HEK293T (cell line): ENCODE measurements around the gene UPF3B.
"Not testable (repeated sequence)": the region's sequence is repeated elsewhere in the genome, so short reads cannot be mapped to it uniquely, and the experiment has no call there.

Source experiments
- CTCF ChIA-PET: fragments of 350-600 bp; formaldehyde crosslinking; extraction: SDS; loops from one replicate; lab custom pipeline; 2021; ENCODE audit warnings: antibody characterized with exemption, inconsistent platforms; lab: Yijun Ruan, JAX
- POLR2A ChIA-PET: fragments of 350-600 bp; formaldehyde crosslinking; extraction: SDS; loops from one replicate; lab custom pipeline; 2020; ENCODE audit warnings: antibody characterized with exemption, inconsistent platforms; lab: Yijun Ruan, JAX
- DNase-seq: peaks from one replicate; pipeline ENCODE4 v3.0.0; 2012; ENCODE audit warnings: mixed read lengths; ENCODE audit errors: extremely low spot score
- ARNT ChIP-seq: fragments of 450-650 bp; IDR thresholded peaks from 2 replicates; pipeline ENCODE4 v1.6.1; 2017; ENCODE audit warnings: mild to moderate bottlenecking
- BHLHE40 ChIP-seq: fragments of 450-650 bp; IDR thresholded peaks from 2 replicates; pipeline ENCODE4 v1.6.1; 2016; ENCODE audit warnings: mild to moderate bottlenecking, moderate library complexity, borderline replicate concordance
- CTBP1 ChIP-seq: fragments of 450-650 bp; IDR thresholded peaks from 2 replicates; pipeline ENCODE4 v1.6.1; 2016; ENCODE audit warnings: borderline replicate concordance
- ELF4 ChIP-seq: fragments of 450-650 bp; IDR thresholded peaks from 2 replicates; pipeline ENCODE4 v1.6.1; 2017; ENCODE audit warnings: antibody characterized with exemption
- FOXA1 ChIP-seq: fragments of 450-650 bp; IDR thresholded peaks from 2 replicates; pipeline ENCODE4 v1.6.1; 2016; ENCODE audit warnings: mild to moderate bottlenecking
- FOXK2 ChIP-seq: fragments of 450-650 bp; IDR thresholded peaks from 2 replicates; pipeline ENCODE4 v1.6.1; 2016; ENCODE audit warnings: mild to moderate bottlenecking
- FOXM1 ChIP-seq: fragments of 450-650 bp; IDR thresholded peaks from 2 replicates; pipeline ENCODE4 v1.6.1; 2017; ENCODE audit warnings: mild to moderate bottlenecking, borderline replicate concordance
- HDGF ChIP-seq: fragments of 450-650 bp; IDR thresholded peaks from 2 replicates; pipeline ENCODE4 v1.6.1; 2017; ENCODE audit warnings: antibody characterized with exemption, borderline replicate concordance
- L3MBTL2 ChIP-seq: fragments of 450-650 bp; conservative IDR thresholded peaks from 2 replicates; pipeline ENCODE4 v1.6.1; 2016; ENCODE audit warnings: mild to moderate bottlenecking
- LEF1 ChIP-seq: fragments of 450-650 bp; IDR thresholded peaks from 2 replicates; pipeline ENCODE4 v1.6.1; 2017; ENCODE audit warnings: mild to moderate bottlenecking, borderline replicate concordance
- NFRKB ChIP-seq: fragments of 450-650 bp; IDR thresholded peaks from 2 replicates; pipeline ENCODE4 v1.6.1; 2016; ENCODE audit warnings: mild to moderate bottlenecking, moderate library complexity
- SUZ12 ChIP-seq: fragments of 450-650 bp; IDR thresholded peaks from 2 replicates; pipeline ENCODE4 v1.6.1; 2016; ENCODE audit warnings: mild to moderate bottlenecking
- TARDBP ChIP-seq: fragments of 450-650 bp; IDR thresholded peaks from 2 replicates; pipeline ENCODE4 v1.6.1; 2016
- ZNF384 ChIP-seq: fragments of 450-650 bp; IDR thresholded peaks from 2 replicates; pipeline ENCODE4 v1.6.1; 2016
- TF ChIP-seq, protein P1 (sequence below): fragments of 450-650 bp; IDR thresholded peaks from 2 replicates; pipeline ENCODE4 v1.6.1; 2016

The UPF3B gene

DNA sequence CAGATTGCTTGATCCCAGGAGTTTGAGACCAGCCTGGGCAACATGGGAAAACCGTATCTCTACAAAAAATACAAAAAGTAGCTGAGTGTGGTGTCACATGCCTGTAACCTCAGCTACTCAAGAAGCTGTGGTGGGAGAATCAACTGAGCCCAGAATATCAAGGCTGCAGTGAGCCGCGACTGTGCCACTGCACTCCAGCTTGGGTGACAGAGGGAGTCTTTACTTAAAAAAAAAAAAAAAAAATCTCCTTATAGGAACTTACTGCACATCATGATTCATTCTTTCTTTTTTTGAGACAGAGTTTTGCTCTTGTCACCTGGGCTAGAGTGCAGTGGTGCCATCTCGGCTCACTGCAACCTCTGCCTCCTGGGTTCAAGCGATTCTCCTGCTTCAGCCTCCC is 24.3 kb downstream of the UPF3B start:
- no peak for DNase-seq
- CTCF ChIA-PET = no interaction called here
- POLR2A ChIA-PET = no interaction called here
- no peak for TF ChIP-seq BHLHE40
- no peak for TF ChIP-seq TARDBP
- no peak for TF ChIP-seq FOXK2
- no peak for TF ChIP-seq HDGF
- TF ChIP-seq SUZ12 = no peak

DNA sequence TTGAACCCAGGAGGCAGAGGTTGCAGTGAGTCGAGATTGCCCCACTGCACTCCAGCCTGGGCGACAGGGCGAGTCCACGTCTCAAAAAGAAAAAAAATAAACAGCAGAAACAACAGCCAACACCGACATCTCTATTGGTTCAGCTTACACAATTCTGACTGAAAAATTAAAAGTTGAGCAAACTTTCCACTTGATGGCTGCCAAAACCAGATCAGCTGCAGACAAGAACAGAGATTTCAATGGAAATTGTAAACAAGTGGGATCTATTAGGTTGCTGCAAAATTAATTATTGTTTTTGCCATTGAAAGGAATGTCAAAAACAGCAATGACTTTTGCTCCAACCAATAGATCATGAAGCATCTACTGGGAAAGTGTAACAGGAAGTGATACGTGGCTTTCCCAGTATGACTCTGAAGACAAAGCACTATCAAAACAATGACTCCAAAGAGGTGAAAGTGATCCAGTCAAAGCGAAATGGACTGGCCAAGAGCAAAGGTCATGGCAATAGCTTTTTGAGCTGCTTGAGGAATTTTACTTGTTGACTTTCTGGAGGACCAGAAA is 26.3 kb downstream of the UPF3B start:
- ChIA-PET POLR2A (interaction anchor here (1.2 to 1.4 kb wide), 2 partner anchors 26 to 35 kb away, joined by 3 to 4 read pairs; partner anchors contain the start of genes RPL39 and UPF3B), CTCF (interaction anchor here (0.7 kb wide), 1 partner anchor 19 kb away, joined by 3 read pairs; no protein-coding TSS in a partner anchor)
- TF ChIP-seq TARDBP = no peak
- no peak for TF ChIP-seq FOXM1
- no peak for TF ChIP-seq LEF1
- no peak for TF ChIP-seq ARNT
- TF ChIP-seq, protein P1, sequence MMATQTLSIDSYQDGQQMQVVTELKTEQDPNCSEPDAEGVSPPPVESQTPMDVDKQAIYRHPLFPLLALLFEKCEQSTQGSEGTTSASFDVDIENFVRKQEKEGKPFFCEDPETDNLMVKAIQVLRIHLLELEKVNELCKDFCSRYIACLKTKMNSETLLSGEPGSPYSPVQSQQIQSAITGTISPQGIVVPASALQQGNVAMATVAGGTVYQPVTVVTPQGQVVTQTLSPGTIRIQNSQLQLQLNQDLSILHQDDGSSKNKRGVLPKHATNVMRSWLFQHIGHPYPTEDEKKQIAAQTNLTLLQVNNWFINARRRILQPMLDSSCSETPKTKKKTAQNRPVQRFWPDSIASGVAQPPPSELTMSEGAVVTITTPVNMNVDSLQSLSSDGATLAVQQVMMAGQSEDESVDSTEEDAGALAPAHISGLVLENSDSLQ = no peak
- TF ChIP-seq FOXA1 = no peak
- TF ChIP-seq BHLHE40 = no peak
- TF ChIP-seq CTBP1 = no peak
- no peak for TF ChIP-seq L3MBTL2
- TF ChIP-seq ZNF384 = no peak
- no peak for TF ChIP-seq ELF4
- no peak for TF ChIP-seq FOXK2
- DNase-seq = no peak

DNA sequence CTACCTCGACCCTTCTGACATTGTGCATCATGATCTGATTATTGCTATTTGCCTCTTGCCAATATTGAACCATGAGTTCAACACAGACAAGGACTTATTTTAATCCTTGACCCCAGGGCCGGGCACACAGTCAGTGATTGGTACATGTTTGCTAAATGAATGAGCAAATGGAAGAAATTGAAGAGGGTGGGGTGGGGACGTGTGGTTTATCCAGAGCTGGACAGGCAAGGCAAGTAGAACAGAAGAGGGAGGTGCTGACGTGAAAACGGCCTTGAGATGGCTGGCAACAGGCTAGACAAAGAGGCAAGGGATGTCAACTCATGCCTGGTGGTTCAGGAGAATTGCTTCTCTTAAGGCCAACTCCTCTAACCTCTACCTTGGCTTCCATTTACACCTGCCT is 28.5 kb downstream of the UPF3B start:
- DNase-seq, POLR2A ChIA-PET, CTCF ChIA-PET: not testable (repeated sequence)

DNA sequence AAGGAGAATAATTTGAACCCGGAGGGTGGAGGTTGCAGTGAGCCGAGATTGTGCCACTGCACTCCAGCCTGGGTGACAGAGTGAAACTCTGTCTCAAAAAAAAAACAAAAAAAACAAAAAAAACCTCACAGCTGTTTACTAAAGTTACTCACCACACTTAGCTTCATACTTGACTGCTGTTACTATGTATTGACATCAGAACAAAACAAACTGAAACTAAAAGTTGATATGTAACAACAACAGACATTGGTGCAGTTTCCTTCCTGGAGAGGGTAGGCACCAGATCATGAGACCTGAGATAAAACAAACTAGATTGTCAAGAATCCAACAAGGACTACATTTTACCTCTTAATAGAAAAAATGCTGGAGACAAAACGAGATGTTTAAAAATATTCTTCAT is 31.1 kb downstream of the UPF3B start:
- POLR2A ChIA-PET = interaction anchor here (1.3 kb wide), 1 partner anchor 30 kb away, joined by 3 read pairs; the partner anchor contains the start of gene RPL39
- CTCF ChIA-PET, DNase-seq: not testable (repeated sequence)

DNA sequence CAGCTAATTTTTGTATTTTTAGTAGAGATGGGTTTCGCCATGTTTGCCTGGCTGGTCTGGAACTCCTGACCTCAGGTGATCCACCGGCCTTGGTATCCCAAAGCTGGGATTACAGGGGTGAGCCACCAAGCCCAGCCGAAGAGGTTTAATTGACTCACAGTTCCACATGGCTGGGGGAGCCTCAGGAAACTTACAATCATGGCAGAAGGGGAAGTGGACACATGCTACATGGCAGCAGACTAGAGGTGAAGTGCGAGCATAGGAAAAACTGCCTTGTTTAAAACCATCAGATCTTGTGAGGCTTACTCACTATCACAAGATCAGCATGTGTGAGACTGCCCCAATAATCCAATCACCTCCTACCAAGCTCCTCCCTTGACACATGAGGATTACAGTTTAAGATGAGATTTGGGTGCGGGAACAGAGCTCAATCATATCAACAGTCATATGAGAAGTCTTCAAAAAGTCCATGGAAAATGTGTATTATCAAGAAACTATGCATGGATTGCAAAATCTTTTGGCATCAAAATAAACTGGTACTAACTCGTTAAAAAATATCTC is 35.6 kb downstream of the UPF3B start:
- DNase-seq = no peak
- ChIA-PET POLR2A (interaction anchor here (1.5 kb wide), 1 partner anchor 25 kb away, joined by 5 read pairs; the partner anchor contains the start of gene RPL39), CTCF (interaction anchor here (0.8 kb wide), 1 partner anchor 63 kb away, joined by 3 read pairs; no protein-coding TSS in a partner anchor)
- TF ChIP-seq FOXA1 (no peak), TARDBP (no peak)

DNA sequence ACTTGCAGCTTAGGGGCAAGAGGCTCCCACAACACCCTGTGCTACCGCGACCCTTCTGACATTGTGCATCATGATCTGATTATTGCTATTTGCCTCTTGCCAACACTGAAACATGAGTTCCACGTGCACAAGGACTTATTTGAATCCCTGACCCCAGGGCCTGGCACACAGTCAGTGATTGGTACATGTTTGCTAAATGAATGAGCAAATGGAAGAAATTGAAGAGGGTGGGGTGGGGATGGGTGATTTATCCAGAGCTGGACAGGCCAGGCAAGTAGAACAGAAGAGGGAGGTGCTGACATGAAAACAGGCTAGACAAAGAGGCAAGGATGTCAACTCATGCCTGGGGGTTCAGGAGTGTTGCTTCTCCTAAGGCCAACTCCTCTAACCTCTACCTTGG is 36.5 kb downstream of the UPF3B start:
- TF ChIP-seq SUZ12 = no peak
- TF ChIP-seq, protein P1 = no peak
- no peak for TF ChIP-seq ELF4
- TF ChIP-seq TARDBP = no peak
- ChIA-PET POLR2A (no interaction called here), CTCF (interaction anchor here (0.6 kb wide), 1 partner anchor 63 kb away, joined by 4 read pairs; no protein-coding TSS in a partner anchor)

DNA sequence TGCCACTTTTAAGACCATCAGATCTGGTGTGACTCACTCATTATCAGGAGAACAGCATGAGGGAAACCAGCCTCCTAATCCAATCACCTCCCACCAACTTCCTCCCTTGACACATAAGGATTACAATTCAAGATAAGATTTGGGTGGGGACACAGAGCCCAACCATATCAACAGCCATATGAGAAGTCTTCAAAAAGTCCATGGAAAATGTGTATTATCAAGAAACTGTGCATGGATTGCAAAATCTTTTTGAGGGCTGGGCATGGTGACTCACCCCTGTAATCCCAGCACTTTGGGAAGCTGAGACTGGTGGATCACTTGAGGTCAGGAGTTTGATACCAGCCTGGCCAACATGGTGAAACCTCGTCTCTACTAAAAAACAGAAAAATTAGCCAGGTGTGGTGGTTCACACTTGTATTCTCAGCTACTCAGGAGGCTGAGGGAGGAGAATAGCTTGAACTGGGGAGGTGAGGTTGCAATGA is 43.5 kb downstream of the UPF3B start:
- TF ChIP-seq ZNF384 (no peak), NFRKB (no peak), BHLHE40 (no peak), ARNT (no peak)
- ChIA-PET CTCF (no interaction called here), POLR2A (interaction anchor here (2.9 kb wide), 1 partner anchor 17 kb away, joined by 16 read pairs; the partner anchor contains the start of gene RPL39)
- no peak for DNase-seq

More for the DNA sequence above, 36.5 kb downstream of the UPF3B start:
- no peak for DNase-seq

DNA sequence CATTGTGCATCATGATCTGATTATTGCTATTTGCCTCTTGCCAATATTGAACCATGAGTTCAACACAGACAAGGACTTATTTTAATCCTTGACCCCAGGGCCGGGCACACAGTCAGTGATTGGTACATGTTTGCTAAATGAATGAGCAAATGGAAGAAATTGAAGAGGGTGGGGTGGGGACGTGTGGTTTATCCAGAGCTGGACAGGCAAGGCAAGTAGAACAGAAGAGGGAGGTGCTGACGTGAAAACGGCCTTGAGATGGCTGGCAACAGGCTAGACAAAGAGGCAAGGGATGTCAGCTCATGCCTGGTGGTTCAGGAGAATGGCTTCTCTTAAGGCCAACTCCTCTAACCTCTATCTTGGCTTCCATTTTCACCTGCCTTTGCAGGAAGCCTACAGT is 44.3 kb downstream of the UPF3B start:
- POLR2A ChIA-PET = interaction anchor here (2.9 kb wide), 1 partner anchor 17 kb away, joined by 16 read pairs; the partner anchor contains the start of gene RPL39
- DNase-seq, CTCF ChIA-PET: not testable (repeated sequence)
